Measurements from ENCODE around the gene SIT1.
"Not testable (repeated sequence)": the region's sequence is repeated elsewhere in the genome, so short reads cannot be mapped to it uniquely, and the experiment has no call there.

SIT1 gene

DNA sequence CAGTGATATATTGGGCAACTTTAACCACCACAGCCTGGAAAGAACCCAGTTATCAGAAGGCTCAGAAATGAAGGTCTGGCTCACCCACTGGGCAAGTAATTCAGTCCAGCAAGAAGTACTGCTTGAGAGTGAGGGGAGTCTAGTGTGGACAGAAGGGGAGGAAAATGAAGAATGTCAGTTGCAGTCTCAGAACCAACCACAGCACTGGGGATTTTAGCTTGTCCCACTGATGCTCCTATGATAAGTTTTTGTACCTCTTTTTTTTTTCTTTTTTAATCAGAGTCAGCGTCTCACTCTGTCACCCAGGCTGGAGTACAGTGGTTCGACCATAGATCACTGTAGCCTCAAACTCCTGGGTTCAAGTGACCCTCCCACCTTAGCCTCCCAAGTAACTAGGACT, 23.2 kb downstream of the SIT1 start:
- no peak for DNase-seq (ENCODE audit: insufficient read length, low spot score)
- TF ChIP-seq POLR2A (IDR thresholded peaks at IDR 0.05; ENCODE audit: low read depth, low read length) (no peak), POU2F2 (IDR thresholded peaks at IDR 0.05; ENCODE audit: low read depth, low read length) (no peak), POLR2AphosphoS5 (IDR thresholded peaks at IDR 0.05; ENCODE audit: low read depth, low read length) (no peak), PAX5 (IDR thresholded peaks at IDR 0.05; ENCODE audit: insufficient read depth, low read length, severe bottlenecking) (no peak), SPI1 (IDR thresholded peaks at IDR 0.05; ENCODE audit: low read depth, low read length) (no peak), TAF1 (IDR thresholded peaks at IDR 0.05; ENCODE audit: low read depth, low read length) (no peak)

DNA sequence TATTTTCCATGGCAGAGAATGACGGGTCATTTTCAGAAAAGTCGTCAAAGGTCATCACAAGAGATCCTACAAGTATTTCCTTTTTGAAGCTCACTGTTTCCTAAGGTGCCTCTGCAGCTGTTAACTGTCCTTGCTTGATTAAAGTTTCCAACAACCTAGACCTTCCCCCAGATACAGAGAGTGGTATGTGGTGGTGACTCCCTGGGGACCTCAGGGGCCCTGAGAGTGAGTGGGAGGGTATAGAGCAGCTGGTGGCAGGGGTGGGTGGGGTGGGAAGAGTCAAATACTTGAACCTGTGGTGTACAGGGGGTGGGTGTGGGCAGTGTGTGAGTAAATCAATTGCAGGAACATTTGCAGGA, 31.0 kb downstream of the SIT1 start:
- TF ChIP-seq POLR2A (IDR thresholded peaks at IDR 0.05; ENCODE audit: low read depth, low read length), result no peak
- no peak for TF ChIP-seq PAX5 (IDR thresholded peaks at IDR 0.05; ENCODE audit: insufficient read depth, low read length, severe bottlenecking)
- FAIRE-seq, result no peak
- DNase-seq (ENCODE audit: insufficient read length, low spot score), result no peak

More for the DNA sequence above, 23.2 kb downstream of the SIT1 start:
- FAIRE-seq, result peak; percentile 66

DNA sequence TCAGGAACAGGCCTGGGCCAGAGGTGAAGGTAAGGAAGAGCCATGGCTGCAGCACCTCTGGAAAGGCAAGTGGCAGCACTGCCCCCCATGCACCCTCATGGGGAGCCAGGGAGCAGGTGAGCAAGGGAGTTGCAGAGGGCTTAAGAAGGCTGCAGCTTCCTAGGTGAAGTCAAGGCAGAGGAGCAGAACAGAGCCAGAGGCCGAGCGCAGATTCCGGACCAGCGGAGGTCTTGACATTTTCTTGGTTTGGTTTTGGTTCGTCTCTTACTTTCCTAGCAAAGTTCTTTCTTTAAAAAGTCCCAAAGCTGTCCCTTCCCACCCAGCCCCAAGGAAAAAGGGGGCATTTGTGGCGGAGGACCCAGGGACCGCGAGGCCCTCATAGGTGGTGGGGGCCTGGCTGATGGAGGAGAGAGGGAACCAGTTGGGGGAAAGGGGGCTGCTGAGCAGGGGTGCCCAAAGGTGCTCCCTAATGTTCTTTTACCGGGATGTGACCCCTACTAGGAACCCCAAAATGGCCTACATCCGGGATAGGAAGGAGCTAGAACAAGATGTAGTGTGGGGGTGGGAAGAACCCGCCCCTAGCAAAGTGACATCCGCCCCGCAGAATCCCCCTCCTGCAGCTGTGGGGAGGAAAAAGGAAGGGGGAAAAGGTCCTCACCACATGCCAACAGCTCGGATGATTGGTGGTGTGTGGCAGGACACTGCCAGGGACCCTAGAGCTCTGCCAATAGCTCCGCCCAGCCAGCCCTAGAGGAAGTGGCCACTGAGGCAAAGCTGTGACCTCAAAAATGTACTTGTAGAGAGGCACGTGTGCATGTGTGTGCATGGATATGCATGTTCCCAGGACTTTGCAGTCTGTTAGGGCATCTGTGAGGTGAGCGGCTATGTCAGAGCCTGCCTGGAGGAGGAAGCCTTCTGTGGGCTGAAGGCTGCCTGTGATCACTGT, 31.6 kb downstream of the SIT1 start:
- no peak for DNase-seq (ENCODE audit: insufficient read length, low spot score)
- peak; percentile 97 for FAIRE-seq
- peak; percentile 86 for TF ChIP-seq POU2F2 (IDR thresholded peaks at IDR 0.05; ENCODE audit: low read depth, low read length)
- peak; percentile 25; the same call in 1 of the 2 replicates for TF ChIP-seq POLR2AphosphoS5 (IDR thresholded peaks at IDR 0.05; ENCODE audit: low read depth, low read length)
- TF ChIP-seq POLR2A (IDR thresholded peaks at IDR 0.05; ENCODE audit: low read depth, low read length), result no peak
- 0 out of 2 replicates have a peak, but pooled peaks have one; percentile 20 for TF ChIP-seq TAF1 (IDR thresholded peaks at IDR 0.05; ENCODE audit: low read depth, low read length)
- peak; percentile 72 for TF ChIP-seq SPI1 (IDR thresholded peaks at IDR 0.05; ENCODE audit: low read depth, low read length)
- no peak for TF ChIP-seq PAX5 (IDR thresholded peaks at IDR 0.05; ENCODE audit: insufficient read depth, low read length, severe bottlenecking)

DNA sequence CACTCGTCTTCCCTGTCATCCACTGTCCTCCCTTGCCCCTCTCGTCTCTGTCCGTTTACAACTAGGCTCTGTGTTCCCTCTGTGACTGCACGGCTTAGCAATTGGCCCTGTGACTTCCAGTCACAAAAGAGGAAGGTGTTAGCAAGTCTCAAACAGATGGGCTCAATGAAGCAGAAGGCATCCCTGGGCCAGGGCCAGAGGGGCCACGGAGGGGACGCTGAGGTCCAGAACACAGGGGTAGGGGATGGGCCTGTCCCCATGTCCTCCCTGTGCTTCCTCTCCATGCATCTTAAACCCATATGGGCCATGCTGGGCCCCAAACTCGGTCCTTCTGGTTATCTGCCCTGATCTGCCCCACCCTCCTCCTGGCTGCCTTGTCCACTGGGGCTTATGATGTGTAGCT, 32.4 kb downstream of the SIT1 start, which contains the start of gene CD72:
Gene CD72, minus strand, starts transcription at position 89 of the 403 bp plus-strand sequence. CDS start 110 bp downstream, outside the sequence.
- peak; percentile 51 for TF ChIP-seq SPI1 (IDR thresholded peaks at IDR 0.05; ENCODE audit: low read depth, low read length)
- 0 out of 2 replicates have a peak, but pooled peaks have one; percentile 42 for TF ChIP-seq POLR2AphosphoS5 (IDR thresholded peaks at IDR 0.05; ENCODE audit: low read depth, low read length)
- TF ChIP-seq POU2F2 (IDR thresholded peaks at IDR 0.05; ENCODE audit: low read depth, low read length), result no peak
- peak; percentile 92 for FAIRE-seq
- no peak for DNase-seq (ENCODE audit: insufficient read length, low spot score)

DNA sequence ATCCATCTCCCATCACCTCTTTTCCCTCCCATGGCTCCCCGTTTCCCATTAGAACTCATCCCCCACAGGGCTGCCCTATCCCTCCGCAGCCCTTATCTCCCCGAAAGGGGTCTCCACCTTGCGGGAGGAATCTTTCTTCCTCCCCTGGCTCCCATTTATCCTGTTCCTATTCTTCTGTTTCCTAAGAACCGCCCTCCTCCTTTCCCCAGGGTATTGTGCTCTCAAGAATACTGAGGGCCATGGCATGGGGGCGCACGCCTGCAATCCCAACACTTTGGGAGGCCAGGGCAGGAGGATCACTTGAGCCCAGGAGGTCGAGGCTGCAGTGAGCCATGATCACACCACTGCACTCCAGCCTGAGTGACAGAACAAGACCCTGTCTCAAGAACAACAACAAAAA, 33.2 kb downstream of the SIT1 start:
- TF ChIP-seq POLR2A (IDR thresholded peaks at IDR 0.05; ENCODE audit: low read depth, low read length), result no peak
- no peak for TF ChIP-seq POLR2AphosphoS5 (IDR thresholded peaks at IDR 0.05; ENCODE audit: low read depth, low read length)
- no peak for TF ChIP-seq SPI1 (IDR thresholded peaks at IDR 0.05; ENCODE audit: low read depth, low read length)
- TF ChIP-seq PAX5 (IDR thresholded peaks at IDR 0.05; ENCODE audit: insufficient read depth, low read length, severe bottlenecking), result no peak
- TF ChIP-seq POU2F2 (IDR thresholded peaks at IDR 0.05; ENCODE audit: low read depth, low read length), result no peak
- no peak for TF ChIP-seq TAF1 (IDR thresholded peaks at IDR 0.05; ENCODE audit: low read depth, low read length)
- DNase-seq (ENCODE audit: insufficient read length, low spot score), result no peak
- peak; percentile 31 for FAIRE-seq

DNA sequence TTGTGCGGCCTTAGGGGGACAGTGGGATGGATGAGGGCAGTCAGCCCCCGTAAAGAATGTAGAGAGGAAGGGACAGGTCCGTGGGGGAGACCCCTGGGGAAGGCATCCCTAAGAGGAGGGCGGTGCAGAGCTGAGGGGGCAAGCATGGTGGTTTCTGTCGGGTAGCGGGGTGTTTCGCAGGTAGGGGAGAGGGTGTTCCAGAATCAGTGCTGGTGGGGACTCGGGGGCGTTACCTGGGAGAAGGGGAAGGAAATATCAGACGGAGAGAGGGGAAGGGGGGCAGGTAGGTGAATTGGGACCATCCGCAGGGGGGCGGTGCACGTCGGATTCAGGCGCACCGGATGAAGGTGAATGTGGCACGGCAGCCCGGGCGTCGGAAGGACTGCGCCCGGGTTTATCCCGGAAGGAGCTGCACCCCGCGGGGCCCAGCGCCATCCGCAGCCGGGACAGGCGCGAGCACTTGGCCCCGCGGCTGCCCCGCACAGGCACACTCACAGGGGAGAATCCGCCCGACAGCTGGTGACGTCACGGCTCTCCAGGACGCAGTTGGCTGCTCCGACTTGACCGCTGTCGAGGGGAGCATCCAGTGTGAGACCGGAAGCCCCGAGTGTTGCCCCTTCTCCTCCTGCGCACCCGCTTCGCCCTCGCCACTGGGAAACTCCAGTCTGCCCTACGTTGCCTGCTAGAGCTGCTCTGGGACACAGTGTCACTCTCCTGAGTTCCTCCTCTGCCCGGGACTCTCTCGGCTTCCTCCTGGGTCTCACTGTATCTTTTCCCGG, 33.9 kb downstream of the SIT1 start:
- TF ChIP-seq TAF1 (IDR thresholded peaks at IDR 0.05; ENCODE audit: low read depth, low read length) (peak; percentile 31; the same call in 1 of the 2 replicates), POU2F2 (IDR thresholded peaks at IDR 0.05; ENCODE audit: low read depth, low read length) (no peak), SPI1 (IDR thresholded peaks at IDR 0.05; ENCODE audit: low read depth, low read length) (no peak), POLR2AphosphoS5 (IDR thresholded peaks at IDR 0.05; ENCODE audit: low read depth, low read length) (peak; percentile 64; the same call in 1 of the 2 replicates), PAX5 (IDR thresholded peaks at IDR 0.05; ENCODE audit: insufficient read depth, low read length, severe bottlenecking) (no peak), POLR2A (IDR thresholded peaks at IDR 0.05; ENCODE audit: low read depth, low read length) (peak; percentile 61)
- peak; percentile 94 for FAIRE-seq
- peak; percentile 58 for DNase-seq (ENCODE audit: insufficient read length, low spot score)

DNA sequence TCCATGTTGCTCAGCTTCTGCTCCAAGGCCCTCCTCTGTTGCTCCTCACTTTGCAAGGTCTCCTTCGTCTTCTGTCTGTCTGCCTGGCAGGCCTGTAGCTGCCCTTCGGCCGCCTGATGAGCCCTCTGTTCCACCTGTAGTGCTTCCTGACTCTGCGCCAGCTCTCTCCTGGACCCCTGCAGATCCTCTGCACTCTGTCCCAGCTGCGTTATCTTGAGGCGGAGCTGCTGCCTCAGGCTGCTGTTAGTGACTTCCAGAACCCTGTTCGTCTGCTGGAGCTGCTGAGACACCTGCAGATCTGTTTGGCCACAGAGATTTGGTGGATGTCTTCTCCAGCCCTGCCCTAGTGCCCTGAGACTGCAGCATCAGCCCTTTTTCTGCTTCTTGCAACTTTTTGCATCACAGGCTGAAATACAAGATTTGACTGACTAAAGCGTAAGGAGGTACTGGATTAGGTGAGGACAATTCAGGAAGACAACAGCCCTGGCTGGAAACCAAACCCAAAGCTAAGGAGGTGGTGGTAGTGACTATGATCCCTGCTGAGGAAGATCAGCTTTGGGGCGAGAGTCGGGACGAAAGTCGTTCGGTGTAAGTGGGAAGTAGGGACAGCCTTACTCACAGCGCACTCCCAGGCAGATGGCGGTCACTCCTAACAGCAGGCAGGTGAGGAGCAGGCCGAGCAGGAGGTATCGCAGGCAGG, 34.6 kb downstream of the SIT1 start:
- TF ChIP-seq POLR2AphosphoS5 (IDR thresholded peaks at IDR 0.05; ENCODE audit: low read depth, low read length), result no peak
- TF ChIP-seq POU2F2 (IDR thresholded peaks at IDR 0.05; ENCODE audit: low read depth, low read length), result no peak
- no peak for TF ChIP-seq POLR2A (IDR thresholded peaks at IDR 0.05; ENCODE audit: low read depth, low read length)
- TF ChIP-seq SPI1 (IDR thresholded peaks at IDR 0.05; ENCODE audit: low read depth, low read length), result no peak
- TF ChIP-seq TAF1 (IDR thresholded peaks at IDR 0.05; ENCODE audit: low read depth, low read length), result no peak
- no peak for TF ChIP-seq PAX5 (IDR thresholded peaks at IDR 0.05; ENCODE audit: insufficient read depth, low read length, severe bottlenecking)
- FAIRE-seq, result peak; percentile 77
- DNase-seq (ENCODE audit: insufficient read length, low spot score), result no peak

DNA sequence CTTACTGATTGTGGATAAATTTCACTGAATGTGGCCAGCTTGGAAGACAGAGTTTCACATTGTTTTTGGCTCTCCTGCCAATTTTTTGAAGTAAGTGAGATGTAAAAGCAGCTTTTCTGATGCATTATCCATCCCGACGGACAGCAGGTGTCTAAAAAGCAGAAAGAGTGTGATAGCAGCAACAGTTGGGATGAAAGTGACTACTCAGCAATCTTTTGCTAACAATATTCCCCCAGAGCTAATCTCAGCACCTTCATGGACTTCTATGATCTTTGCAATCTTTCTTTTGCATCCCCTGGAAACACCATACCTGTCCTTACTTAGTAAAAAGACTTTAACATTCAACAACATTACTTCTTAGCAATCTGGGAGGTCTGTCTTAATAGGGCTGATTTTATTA, 37.9 kb downstream of the SIT1 start:
- no peak for FAIRE-seq
- TF ChIP-seq POLR2AphosphoS5 (IDR thresholded peaks at IDR 0.05; ENCODE audit: low read depth, low read length) (no peak), TAF1 (IDR thresholded peaks at IDR 0.05; ENCODE audit: low read depth, low read length) (no peak), PAX5 (IDR thresholded peaks at IDR 0.05; ENCODE audit: insufficient read depth, low read length, severe bottlenecking) (no peak), POU2F2 (IDR thresholded peaks at IDR 0.05; ENCODE audit: low read depth, low read length) (no peak), POLR2A (IDR thresholded peaks at IDR 0.05; ENCODE audit: low read depth, low read length) (no peak), SPI1 (IDR thresholded peaks at IDR 0.05; ENCODE audit: low read depth, low read length) (no peak)

DNA sequence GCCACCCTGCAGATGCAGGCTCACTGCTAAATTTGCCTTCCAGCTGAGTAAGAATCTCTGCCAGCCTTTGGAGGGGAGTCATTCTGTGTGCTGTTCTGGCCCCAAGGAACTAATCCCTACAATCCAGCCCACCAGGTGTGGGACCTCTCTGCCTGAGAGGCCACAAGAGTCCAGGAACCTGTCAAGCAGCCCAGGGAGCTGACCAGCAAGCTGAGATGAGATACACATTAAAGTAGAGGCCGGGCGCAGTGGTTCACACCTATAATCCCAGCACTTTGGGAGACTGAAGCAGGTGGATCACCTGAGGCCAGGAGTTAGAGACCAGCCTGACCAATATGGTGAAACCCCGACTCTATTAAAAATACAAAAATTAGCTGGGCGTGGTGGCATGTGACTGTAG, 38.7 kb downstream of the SIT1 start:
- FAIRE-seq, result not testable (repeated sequence)

More for the DNA sequence above, 37.9 kb downstream of the SIT1 start:
- no peak for DNase-seq (ENCODE audit: insufficient read length, low spot score)

More for the DNA sequence above, 38.7 kb downstream of the SIT1 start:
- not testable (repeated sequence) for DNase-seq (ENCODE audit: insufficient read length, low spot score)

All from GM12891 (cell line).